Measurements from ENCODE around the gene MAP3K12.

GRCh38 chr12:53516758-53517455 lies 17.6 kb upstream of the MAP3K12 start:
- TF ChIP-seq EZH2 (IDR thresholded peaks at IDR 0.05; ENCODE audit: low read length, missing control alignments): no peak
- TF ChIP-seq, protein P1, sequence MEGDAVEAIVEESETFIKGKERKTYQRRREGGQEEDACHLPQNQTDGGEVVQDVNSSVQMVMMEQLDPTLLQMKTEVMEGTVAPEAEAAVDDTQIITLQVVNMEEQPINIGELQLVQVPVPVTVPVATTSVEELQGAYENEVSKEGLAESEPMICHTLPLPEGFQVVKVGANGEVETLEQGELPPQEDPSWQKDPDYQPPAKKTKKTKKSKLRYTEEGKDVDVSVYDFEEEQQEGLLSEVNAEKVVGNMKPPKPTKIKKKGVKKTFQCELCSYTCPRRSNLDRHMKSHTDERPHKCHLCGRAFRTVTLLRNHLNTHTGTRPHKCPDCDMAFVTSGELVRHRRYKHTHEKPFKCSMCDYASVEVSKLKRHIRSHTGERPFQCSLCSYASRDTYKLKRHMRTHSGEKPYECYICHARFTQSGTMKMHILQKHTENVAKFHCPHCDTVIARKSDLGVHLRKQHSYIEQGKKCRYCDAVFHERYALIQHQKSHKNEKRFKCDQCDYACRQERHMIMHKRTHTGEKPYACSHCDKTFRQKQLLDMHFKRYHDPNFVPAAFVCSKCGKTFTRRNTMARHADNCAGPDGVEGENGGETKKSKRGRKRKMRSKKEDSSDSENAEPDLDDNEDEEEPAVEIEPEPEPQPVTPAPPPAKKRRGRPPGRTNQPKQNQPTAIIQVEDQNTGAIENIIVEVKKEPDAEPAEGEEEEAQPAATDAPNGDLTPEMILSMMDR (conservative IDR thresholded peaks at IDR 0.05 in 1 of 2, IDR thresholded peaks at IDR 0.05 in 1 of 2; ENCODE audit: low read depth in 1 of 2, low read length in 2 of 2): no peak

Measured in fibroblast of lung (primary cell).